Stimulated activated CD4-positive, alpha-beta T cell treated with anti-CD3 and anti-CD28 coated beads, Interleukin-2, amount 100 ng/mL, for 4 hours (primary cell): Measurements from ENCODE around the gene ZNF423.

ENCODE experiments used
- DNase-seq: peaks from one replicate; pipeline ENCODE4 v3.0.0-alpha.2; 2020; ENCODE audit warnings: low read depth

The ZNF423 gene

DNA sequence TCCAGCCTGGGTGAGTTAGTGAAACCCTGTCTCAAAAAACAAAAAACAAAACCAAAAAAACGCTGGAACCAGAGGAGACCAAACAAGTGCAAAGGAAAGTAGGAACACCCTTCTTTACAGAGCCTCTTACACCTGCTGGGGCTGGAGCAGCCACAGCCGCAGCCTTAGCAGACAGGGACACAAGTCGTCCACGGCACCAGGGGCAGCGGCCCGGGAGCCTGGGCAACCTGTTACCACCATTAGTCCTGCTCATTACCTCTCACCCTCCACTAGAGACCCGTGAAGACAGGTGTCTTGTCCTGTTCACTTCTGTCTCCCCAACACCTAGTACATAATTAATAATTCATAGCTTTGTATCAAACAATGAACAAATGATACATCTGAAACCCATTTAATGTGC, 398.7 kb downstream of the ZNF423 start:
- DNase-seq = no peak

DNA sequence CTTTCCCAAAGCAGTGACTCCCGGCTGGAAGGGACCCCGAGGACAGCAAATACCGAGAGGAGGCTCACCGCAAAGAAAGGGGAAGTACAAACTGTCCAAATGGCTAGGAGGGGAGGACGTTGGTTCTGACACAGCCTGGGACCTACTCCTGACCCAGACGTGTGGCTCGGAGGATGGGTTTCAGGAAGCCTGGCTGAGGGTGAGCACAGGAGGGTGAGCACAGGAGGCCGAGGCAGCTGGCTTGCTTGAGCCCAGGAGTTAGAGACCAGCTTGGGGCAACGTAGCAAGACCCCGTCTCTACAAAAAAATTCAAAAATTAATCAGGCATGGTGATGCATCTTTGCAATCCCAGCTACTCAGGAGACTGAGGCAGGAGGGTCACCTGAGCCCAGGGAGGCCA, 399.1 kb downstream of the ZNF423 start:
- DNase-seq = no peak

DNA sequence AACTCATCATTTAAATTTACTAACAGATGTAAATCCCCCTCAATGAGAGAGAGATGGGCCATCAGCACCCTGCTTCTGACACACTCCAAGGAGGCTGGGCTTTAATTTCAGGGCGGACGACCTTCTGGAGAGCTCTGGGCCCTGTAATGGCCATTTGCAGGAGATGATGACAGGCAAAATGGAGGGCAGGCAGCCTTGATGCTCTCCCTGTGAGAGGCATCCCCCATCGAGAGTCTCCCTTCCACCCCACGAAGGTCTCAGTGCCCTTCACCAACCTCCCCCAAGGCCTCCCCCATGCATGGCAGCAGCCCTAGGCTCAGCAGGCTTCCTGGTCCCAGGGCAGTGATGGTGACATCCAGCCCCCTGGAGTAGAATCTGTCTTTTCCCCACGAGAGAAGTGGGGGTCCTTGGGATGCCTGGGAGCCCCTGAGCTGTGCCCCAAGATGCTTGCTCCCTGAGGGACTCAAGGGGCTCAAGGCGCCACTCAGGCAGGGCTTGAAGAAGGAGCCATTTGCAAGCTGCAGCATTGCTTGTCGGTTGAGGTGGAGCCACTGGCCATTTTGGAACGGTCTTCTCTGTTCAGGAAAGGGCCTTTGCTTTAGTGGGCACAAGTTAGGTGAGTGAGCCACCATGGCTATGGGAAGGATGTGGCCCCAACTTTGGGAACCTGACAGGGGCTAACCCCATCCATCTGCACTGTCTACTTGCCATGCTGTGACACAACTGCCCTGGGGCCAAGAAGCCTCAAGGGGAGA, 399.7 kb downstream of the ZNF423 start:
- DNase-seq = no peak

DNA sequence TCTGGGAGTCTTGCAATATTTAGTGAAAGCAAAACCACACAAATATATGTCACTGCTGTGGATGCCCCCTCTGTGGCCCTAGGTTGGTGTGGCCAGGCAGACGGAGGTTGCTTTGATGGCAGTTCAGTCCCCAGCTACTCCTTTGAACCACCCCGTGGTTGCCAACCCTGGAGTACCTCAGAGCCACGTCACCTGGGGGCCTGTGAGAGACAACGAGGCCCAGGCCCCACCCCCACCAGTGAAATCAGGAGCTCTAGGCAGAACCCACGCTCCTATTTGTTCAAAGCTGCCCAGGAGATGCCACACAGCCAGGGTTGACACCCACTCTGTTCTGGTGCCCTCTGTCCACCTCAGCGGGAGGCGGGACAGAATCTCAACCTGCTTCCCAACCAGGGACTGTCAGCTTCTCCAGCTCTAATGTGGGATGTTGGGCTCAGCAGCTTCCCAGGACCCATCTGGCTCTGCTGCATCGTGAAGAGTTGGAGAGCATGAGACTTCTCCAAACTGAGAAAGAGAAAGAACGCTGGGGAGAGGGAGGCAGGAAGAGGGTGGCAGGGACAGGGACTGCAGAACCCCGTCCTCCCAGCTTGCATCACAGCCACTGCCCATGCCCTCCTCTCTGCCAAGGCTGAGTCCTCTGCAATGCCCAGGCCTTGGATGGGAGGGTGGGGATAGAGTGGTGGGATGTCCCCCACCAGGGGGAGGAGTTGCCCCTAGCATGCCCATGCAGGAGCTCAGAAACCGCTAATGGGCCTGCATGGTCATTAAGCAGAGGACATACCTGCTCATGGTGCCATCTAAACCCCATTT, 400.5 kb downstream of the ZNF423 start:
- DNase-seq = no peak

DNA sequence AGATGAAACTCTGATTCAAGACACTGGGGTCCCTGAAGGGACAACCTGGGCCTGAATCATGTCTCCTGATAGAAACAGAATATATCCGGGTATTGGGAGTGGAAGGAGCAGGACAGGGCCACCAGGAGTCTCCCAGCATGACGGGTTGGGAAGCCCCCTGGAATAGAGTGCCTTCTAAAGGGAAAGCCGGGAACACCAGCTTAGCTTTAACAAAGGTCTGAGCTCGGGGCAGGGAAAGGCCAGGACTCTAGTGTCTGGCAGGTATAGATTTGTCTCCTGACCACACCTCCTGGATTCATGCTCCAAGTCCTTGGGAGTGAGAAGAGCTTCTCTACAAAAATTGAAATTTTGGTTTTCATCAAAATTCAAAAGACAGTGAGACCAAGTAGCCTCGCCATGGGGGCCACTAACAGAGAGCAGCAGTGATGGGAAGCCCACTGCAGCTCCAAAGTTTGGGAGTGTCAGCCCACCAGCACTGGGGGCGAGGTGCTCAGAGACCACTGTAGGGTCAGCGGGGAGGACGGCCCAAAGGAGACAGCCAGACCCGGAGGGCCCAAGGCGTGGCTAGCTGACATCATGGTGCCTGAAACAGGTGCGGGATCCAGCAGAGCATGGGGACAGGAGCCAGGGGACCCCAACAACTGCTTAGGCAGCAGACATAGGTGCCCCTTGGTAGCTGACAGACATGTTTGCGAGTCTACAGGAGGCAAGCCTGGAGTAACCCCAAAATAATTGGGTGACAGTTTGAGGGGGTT, 401.3 kb downstream of the ZNF423 start:
- no peak for DNase-seq

DNA sequence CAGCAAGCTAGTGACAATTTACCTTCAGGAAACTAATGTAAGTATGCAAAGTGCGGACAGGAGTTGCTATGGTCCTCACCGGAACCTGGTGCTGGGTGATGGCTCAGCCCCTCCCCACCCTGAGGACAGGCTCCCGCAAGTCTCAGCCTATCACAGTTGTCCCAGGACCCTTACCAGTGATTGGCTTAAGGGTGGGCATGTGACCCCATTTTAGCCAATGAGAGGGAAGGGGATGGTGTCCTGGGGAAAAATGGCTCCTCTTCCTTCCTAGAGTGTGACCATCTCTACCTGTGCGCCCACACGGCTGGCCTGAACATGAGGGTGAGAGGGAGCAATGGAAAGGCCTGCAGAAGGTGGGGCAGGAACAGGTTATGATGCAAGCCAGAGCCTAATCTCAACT, 401.9 kb downstream of the ZNF423 start:
- no peak for DNase-seq

DNA sequence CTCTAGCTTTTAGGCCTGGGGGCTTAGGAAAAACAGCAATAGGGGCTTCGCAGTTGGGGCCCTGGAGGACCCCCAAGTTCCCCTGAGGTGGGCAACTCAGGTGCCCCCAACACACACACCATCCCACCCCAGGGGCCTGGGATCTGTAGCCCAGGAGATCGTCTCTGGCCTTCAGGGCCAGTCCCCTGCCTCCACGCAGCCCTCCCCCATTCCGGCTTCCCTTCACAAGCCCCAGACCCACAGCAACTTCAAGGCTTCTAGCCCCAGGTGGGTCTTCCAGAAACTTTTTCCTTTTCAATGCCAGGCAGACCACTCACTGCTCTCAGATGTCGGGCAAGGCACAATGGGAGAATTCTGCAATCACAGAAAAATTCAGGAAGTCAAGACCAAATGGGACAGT, 402.9 kb downstream of the ZNF423 start:
- no peak for DNase-seq

DNA sequence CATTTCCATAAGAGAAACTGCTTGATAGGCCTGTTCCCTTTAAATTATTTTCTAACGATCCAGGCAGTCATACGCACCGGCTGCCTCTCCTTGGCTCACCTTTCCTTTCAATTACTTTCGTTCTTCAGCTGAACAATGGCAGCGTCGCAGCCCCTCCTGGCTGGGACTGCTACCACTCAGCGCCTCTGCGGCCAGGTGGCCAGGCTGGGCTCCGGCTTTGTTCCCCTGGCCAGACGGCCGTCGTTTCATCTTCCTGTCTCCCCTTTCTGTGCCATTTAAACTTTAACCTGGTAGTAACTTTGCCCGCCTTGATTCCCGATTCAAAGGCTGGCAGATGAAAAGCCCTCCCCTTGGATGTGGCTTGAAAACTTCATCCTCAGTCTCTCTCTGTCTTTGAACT, 403.3 kb downstream of the ZNF423 start:
- DNase-seq = no peak

DNA sequence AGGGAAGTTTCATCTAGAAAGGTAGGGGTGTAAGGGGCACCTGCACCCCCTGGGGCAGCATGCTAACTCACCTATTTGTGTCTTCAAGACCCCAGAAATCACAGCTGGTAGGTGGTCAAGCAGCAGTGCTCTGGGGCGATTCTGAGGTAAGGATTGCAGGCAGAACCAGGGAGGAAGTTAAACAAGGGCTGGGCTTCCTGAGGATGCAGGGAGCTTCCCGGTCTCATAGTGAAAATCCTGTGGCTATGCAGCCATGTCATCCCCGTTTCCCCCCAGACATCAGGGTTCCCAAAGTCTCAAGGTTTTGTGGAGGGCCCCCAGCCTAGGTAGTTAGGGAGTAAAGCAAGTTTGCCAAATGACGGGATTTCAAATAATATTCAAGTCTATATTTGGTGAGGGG, 403.8 kb downstream of the ZNF423 start:
- DNase-seq = no peak

DNA sequence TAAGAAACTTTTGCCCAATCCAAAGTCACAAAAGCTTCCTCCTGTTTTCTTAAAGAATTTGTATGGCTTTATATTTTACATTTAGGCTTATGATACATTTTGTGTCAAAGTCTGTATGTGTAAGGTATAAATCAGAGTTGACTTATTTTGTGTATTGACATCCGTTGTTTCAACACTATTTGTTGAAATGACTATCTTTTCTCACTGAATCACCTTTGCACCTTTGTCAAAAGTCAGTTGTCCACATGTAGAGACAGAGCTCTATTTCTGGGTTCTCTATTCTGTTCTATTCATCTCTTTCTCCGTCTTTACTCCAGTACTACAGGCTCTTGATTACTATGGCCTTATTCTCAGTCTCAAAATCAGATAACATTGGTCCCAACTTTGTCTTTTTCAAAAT, 409.1 kb downstream of the ZNF423 start:
- no peak for DNase-seq

DNA sequence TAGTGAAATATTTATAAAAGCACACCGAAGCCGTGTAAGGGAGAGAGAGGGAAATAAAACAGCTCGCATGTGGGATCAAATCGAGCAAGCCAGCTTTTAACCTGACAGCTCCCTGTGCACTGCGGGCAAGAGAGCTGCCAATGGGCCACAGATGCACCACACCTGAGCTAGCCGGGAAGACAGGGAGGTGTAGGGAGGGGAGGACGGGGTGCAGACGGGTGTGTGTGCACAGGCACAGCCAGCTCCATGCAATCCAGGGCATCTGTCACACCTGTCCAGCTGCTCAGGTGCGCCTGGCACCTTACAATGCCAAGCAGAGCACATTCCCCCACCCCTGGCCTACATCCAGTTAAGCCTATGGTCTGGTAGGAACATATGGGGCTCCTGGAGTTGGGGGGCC, 412.3 kb downstream of the ZNF423 start:
- DNase-seq = no peak

DNA sequence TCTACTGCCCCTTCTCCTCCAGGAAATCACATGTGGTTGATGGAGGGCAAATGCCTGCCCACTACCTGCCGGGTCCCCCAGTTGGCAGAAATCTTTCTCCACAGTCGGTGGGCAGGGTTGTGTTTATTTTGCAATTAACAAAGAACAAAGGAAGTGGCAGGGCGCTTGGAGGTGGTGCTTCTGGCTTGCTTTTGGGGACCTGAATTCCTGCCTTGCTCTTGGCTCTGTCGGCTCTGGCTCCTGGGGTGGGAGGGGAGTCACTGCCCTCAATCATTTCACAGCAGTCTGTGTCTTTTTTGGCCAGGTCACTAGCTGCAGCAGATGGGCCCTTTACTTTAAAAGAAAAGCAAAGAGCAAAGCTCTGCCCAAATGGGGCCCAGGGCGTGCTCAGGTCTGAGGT, 413.1 kb downstream of the ZNF423 start:
- DNase-seq = no peak

DNA sequence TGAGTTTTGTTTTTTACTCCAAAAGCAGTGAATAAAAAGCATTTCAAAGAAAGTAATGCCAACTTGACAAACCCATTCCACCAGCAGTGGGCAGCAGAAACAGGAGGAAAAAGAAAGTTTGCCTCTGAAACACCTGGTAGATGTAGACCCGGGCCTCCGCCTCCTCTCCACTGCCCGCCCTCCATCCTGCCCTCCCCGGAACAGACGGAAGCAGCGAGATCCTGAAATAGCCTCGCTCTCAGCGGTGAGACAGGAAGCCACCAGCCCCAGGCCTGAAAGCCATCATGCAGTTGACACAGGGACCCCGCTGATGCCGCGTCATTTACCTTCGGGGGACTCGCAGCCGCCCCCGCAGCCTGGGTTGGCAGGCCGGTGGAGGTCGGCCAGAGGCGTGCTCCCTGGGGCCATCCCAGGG, 414.5 kb downstream of the ZNF423 start:
- peak; percentile 31 for DNase-seq

DNA sequence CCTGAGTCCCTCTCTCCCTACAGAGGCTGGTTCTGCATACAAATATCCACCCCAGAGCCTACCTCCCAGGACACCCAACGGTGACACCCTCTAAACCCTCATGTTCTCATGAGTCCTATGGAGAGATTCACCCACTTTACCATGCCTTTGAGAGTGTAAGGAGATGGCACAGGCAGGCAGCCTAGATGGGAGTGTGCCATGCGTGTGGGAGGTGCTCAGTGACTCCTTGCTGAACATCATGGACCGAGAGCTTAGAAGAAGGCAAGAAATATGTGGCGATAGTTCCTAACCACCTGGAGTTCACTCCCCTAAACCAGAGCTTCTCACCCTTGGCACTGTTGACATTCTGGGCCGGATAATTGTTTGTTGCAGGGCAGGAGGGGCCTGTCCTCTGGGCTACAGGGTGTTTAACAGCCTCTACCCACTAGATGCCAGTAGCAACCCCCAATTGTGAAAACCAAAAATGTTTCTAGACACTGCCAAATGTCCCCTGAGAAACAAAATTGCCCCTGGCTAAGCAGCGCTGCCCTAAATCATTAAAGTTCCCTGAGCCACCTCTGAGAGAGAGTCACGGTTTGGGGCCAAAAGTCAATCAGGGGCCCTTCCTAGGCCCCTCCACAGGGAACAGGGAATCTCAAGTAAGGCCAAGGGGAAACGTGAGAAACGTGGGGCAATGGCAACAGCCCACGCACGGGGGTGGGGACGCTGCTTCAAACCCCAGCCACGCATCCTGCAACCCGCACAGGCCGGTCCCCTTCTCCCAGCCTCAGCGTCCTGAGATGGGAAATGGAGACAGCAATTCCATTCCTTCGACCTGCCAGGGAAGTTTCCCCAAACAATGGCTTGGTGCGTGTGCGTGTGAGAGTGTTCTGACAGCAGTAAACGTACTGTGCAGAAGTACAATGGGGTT, 415.5 kb downstream of the ZNF423 start:
- no peak for DNase-seq

DNA sequence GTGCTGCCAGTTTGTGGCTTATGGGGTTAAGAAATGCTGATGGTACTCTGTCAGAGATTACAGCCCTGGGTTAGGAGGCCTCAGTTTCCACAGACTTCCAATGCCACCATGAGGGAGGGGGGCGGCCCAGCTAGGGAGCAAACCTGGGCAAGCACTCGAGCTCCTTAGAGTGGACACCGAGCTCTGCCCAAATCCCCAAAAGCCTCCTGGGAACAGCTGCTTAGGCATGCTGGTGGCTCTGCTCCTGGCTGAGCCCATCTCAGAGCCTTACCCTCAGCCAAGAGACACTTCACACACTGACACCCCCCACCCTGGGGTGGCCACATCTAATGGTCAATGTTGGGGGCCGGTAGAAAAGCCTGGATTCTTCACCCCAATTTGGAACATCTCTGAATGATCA, 416.2 kb downstream of the ZNF423 start:
- DNase-seq = no peak

DNA sequence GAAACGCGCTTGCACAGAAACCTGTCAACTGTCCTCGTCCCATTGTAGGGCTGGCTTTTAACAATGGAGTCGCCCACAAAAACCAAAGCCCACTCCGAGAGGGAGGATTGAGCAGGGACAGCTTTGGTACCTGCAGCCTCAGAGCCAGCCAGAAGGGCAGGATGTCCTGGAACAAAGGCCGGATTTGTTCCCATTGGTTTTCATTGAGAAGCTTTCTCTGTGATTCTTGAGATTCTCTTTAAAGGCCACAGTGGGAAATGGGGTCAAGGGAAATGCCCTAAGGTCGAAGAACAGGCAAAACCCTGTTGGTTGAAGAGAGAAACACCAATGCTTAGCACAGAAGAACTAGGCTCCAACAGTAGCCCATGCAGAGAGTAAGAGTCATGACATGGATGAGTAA, 416.9 kb downstream of the ZNF423 start:
- DNase-seq = no peak
